Suprapubic skin (tissue), 4 donors: Measurements from ENCODE around the gene SNTN. TPM values are rescaled to one million over a fixed set of nuclear protein-coding genes. Genes with fewer than 3 reads are reported as not detected.

Source experiments
- DNase-seq, 2 donors: peaks; one replicate each; pipeline ENCODE4 v3.0.0-alpha.2; 2019; ENCODE audit warnings: low spot score in 2 of 2
- H3K27ac ChIP-seq: fragments of 200-600 bp; sonication (generic); one replicate; pipeline ENCODE4 v1.5.1; 2019
- H3K27me3 ChIP-seq: fragments of 200-600 bp; sonication (generic); one replicate; pipeline ENCODE4 v1.5.1; 2019
- H3K36me3 ChIP-seq: fragments of 200-600 bp; sonication (generic); one replicate; pipeline ENCODE4 v1.5.1; 2019
- H3K4me1 ChIP-seq: fragments of 200-600 bp; sonication (generic); one replicate; pipeline ENCODE4 v1.5.1; 2019
- H3K4me3 ChIP-seq: fragments of 200-600 bp; sonication (generic); one replicate; pipeline ENCODE4 v1.5.1; 2019; ENCODE audit warnings: mild to moderate bottlenecking
- H3K9me3 ChIP-seq: fragments of 200-600 bp; sonication (generic); one replicate; pipeline ENCODE4 v1.5.1; 2019
- CTCF ChIP-seq, 2 donors: fragments of 200-600 bp in 1 of 2; fragments of 450-650 bp in 1 of 2; sonication (generic) in 1 of 2; IDR thresholded peaks; one replicate each; pipeline ENCODE4 v1.5.1; 2016 to 2019; ENCODE audit warnings: antibody characterized with exemption in 2 of 2, mild to moderate bottlenecking in 1 of 2, moderate library complexity in 1 of 2
- EP300 ChIP-seq: sonication (generic); formaldehyde crosslinking; IDR thresholded peaks from one replicate; pipeline ENCODE4 v1.6.1; 2017; ENCODE audit warnings: antibody characterized with exemption
- POLR2A ChIP-seq, 2 donors: fragments of 450-650 bp; IDR thresholded peaks; one replicate each; pipeline ENCODE4 v1.6.1; 2017; ENCODE audit warnings: antibody characterized with exemption in 2 of 2, mild to moderate bottlenecking in 2 of 2, moderate library complexity in 2 of 2
- POLR2AphosphoS5 ChIP-seq, 3 donors: sonication (generic); formaldehyde crosslinking; IDR thresholded peaks; one replicate each; pipeline ENCODE4 v1.6.1; 2017; ENCODE audit warnings: antibody characterized with exemption in 3 of 3
- WGBS: methylation state at CpG from one replicate; pipeline ENCODE4 v1.1.5; 2018; 5-methylcytosine and 5-hydroxymethylcytosine counted together
- total RNA-seq, 4 donors: library from RNA; depleted of rRNA; stranded (reverse); fragments of >200 nt; gene quantifications; one replicate each; pipeline ENCODE4 v1.1.0, GENCODE V29; 2016

Gene SNTN
- total RNA-seq, 4 donors from 2014 or later, result not detected

- Histone ChIP-seq H3K4me1 (no peaks in the 10 kb centered on the region), H3K27ac (no peak overlapping the region), H3K27me3 (no peaks in the 10 kb centered on the region), H3K4me3 (no peak overlapping the region), H3K36me3 (no peaks in the 10 kb centered on the region), H3K9me3 (no peaks in the 10 kb centered on the region)
- 90% methylated on average over 2 of the region's 2 CpGs for WGBS
- no peak for DNase-seq
- no peak for TF ChIP-seq POLR2AphosphoS5 (IDR thresholded peaks at IDR 0.05)
- TF ChIP-seq POLR2A (IDR thresholded peaks at IDR 0.05), result no peak
- no peak for TF ChIP-seq EP300
- no peak for TF ChIP-seq CTCF (IDR thresholded peaks at IDR 0.05)
Observed at GRCh38 chr3:63685340-63685739, 32.9 kb downstream of the SNTN start.

GRCh38 chr3:63687278-63688225, 35.1 kb downstream of the SNTN start:
- no peaks in the 10 kb centered on the region for H3K36me3 ChIP-seq
- H3K4me3 ChIP-seq, result no peak overlapping the region
- WGBS, result 66% methylated on average over 9 of the region's 9 CpGs
- no peak for DNase-seq
- H3K9me3 ChIP-seq, result no peaks in the 10 kb centered on the region
- no peaks in the 10 kb centered on the region for H3K27me3 ChIP-seq
- no peaks in the 10 kb centered on the region for H3K4me1 ChIP-seq
- no peak overlapping the region for H3K27ac ChIP-seq
- no peak for TF ChIP-seq POLR2A (IDR thresholded peaks at IDR 0.05)
- TF ChIP-seq CTCF (IDR thresholded peaks at IDR 0.05), result no peak
- no peak for TF ChIP-seq EP300
- TF ChIP-seq POLR2AphosphoS5 (IDR thresholded peaks at IDR 0.05), result no peak

GRCh38 chr3:63689285-63689684, 36.8 kb downstream of the SNTN start:
- Histone ChIP-seq H3K9me3 (peaks cover 2% of the 10 kb centered on the region), H3K4me1 (no peaks in the 10 kb centered on the region), H3K27ac (no peak overlapping the region), H3K27me3 (no peaks in the 10 kb centered on the region), H3K36me3 (no peaks in the 10 kb centered on the region), H3K4me3 (no peak overlapping the region)
- TF ChIP-seq CTCF (IDR thresholded peaks at IDR 0.05) (no peak), POLR2A (IDR thresholded peaks at IDR 0.05) (no peak), EP300 (no peak), POLR2AphosphoS5 (IDR thresholded peaks at IDR 0.05) (no peak)
- 48% methylated on average over 1 of the region's 1 CpG for WGBS
- DNase-seq, result no peak

- DNase-seq, result no peak
- Histone ChIP-seq H3K9me3 (peaks cover 4% of the 10 kb centered on the region), H3K4me3 (no peak overlapping the region), H3K36me3 (no peaks in the 10 kb centered on the region), H3K4me1 (no peaks in the 10 kb centered on the region), H3K27ac (no peak overlapping the region), H3K27me3 (no peaks in the 10 kb centered on the region)
- no peak for TF ChIP-seq POLR2AphosphoS5 (IDR thresholded peaks at IDR 0.05)
- TF ChIP-seq CTCF (IDR thresholded peaks at IDR 0.05), result no peak
- no peak for TF ChIP-seq POLR2A (IDR thresholded peaks at IDR 0.05)
- no peak for TF ChIP-seq EP300
Observed at GRCh38 chr3:63693351-63693750, 40.9 kb downstream of the SNTN start.

- DNase-seq, result no peak
- no peaks in the 10 kb centered on the region for H3K27me3 ChIP-seq
- TF ChIP-seq POLR2A (IDR thresholded peaks at IDR 0.05) (no peak), CTCF (IDR thresholded peaks at IDR 0.05) (no peak), POLR2AphosphoS5 (IDR thresholded peaks at IDR 0.05) (no peak), EP300 (no peak)
- H3K27ac ChIP-seq, result no peak overlapping the region
- WGBS, result 93% methylated on average over 4 of the region's 4 CpGs
- H3K36me3 ChIP-seq, result no peaks in the 10 kb centered on the region
- no peaks in the 10 kb centered on the region for H3K4me1 ChIP-seq
- H3K9me3 ChIP-seq, result no peaks in the 10 kb centered on the region
- no peak overlapping the region for H3K4me3 ChIP-seq
Observed at GRCh38 chr3:63705092-63705645, 52.7 kb downstream of the SNTN start.
